Spleen (tissue), 13 donors: ENCODE measurements around the gene DCAF4. TPM values are rescaled to one million over a fixed set of nuclear protein-coding genes. Genes with fewer than 3 reads are reported as not detected.

Experiments
- DNase-seq: peaks from one replicate; pipeline ENCODE4 v3.0.0-alpha.2; 2020
- H3K27ac ChIP-seq, 8 donors: fragments of 200-600 bp; sonication (generic) in 7 of 8; 1 replicate in 4 of 8; 2 replicates in 4 of 8; pipeline versions ENCODE4 v1.5.0 to v1.8.0; 2016 to 2021; ENCODE audit warnings: inconsistent platforms in 4 of 8, mild to moderate bottlenecking in 4 of 8, moderate library complexity in 1 of 8
- H3K27me3 ChIP-seq, 7 donors: fragments of 200-600 bp; sonication (generic) in 6 of 7; replicated peaks in 1 of 7; 1 replicate in 4 of 7; 2 replicates in 3 of 7; pipeline versions ENCODE4 v1.5.0 to v1.8.0; 2016 to 2021; ENCODE audit warnings: inconsistent platforms in 3 of 7, mild to moderate bottlenecking in 1 of 7
- H3K36me3 ChIP-seq, 6 donors: fragments of 200-600 bp; sonication (generic) in 5 of 6; 1 replicate in 4 of 6; 2 replicates in 2 of 6; pipeline versions ENCODE4 v1.5.0 to v1.8.0; 2016 to 2021; ENCODE audit warnings: inconsistent platforms in 2 of 6
- H3K4me1 ChIP-seq, 6 donors: fragments of 200-600 bp; sonication (generic) in 5 of 6; 1 replicate in 3 of 6; 2 replicates in 3 of 6; pipeline versions ENCODE4 v1.5.0 to v1.8.0; 2016 to 2021; ENCODE audit warnings: inconsistent platforms in 3 of 6
- H3K4me3 ChIP-seq, 8 donors: fragments of 200-600 bp; sonication (generic) in 7 of 8; 1 replicate in 4 of 8; 2 replicates in 4 of 8; pipeline versions ENCODE4 v1.5.0 to v1.8.0; 2016 to 2021; ENCODE audit warnings: inconsistent platforms in 4 of 8, mild to moderate bottlenecking in 4 of 8, moderate library complexity in 2 of 8
- H3K9me3 ChIP-seq, 8 donors: fragments of 200-600 bp; sonication (generic) in 7 of 8; 1 replicate in 4 of 8; 2 replicates in 4 of 8; pipeline versions ENCODE4 v1.5.0 to v1.8.0; 2016 to 2021; ENCODE audit warnings: inconsistent platforms in 4 of 8
- POLR2A ChIP-seq, 3 donors: fragments of 450-650 bp; IDR thresholded peaks; one replicate each; pipeline ENCODE4 v1.5.1; 2017; ENCODE audit warnings: antibody characterized with exemption in 3 of 3, mild to moderate bottlenecking in 1 of 3
- POLR2AphosphoS5 ChIP-seq, 3 donors: sonication (generic); formaldehyde crosslinking; IDR thresholded peaks; one replicate each; pipeline ENCODE4 v1.5.1; 2017; ENCODE audit warnings: antibody characterized with exemption in 3 of 3
- WGBS, 5 donors: extraction: QIAGEN DNeasy Blood & Tissue Kit in 3 of 5; methylation state at CpG; one replicate each; pipeline versions ENCODE4 v1.1.5 to v1.1.7; 2013 to 2018; 5-methylcytosine and 5-hydroxymethylcytosine counted together
- intact Hi-C: fragments of 100-400 bp; cut with DNase I; formaldehyde crosslinking; loops from one replicate; pipeline ENCODE4 v1.15.0; 2023; ENCODE audit warnings: low total_unique reads
- long read RNA-seq, 2 donors: transcript quantifications; one replicate each; lab custom pipeline, GENCODE V29; 2026
- polyA plus RNA-seq, 3 donors: library from polyadenylated mRNA; stranded (reverse); fragments of 200-250 nt; gene quantifications; one replicate each; pipeline ENCODE4 v1.2.1, GENCODE V29; 2013
- total RNA-seq, 7 donors: library from RNA; depleted of rRNA in 3 of 7; stranded (reverse); fragments of >200 nt in 3 of 7; fragmentation: NEBNext Ultra II Directional in 4 of 7; extraction: Animal tissue kit (Norgen Biotek cat#: 25700) in 4 of 7; gene quantifications; one replicate each; pipeline versions ENCODE4 v1.1.0 to v1.2.1, GENCODE V29; 2016 to 2021
- TF ChIP-seq, protein P1 (sequence below), 11 experiments: fragments of 200-600 bp in 7 of 11; fragments of 450-650 bp in 4 of 11; sonication (generic) in 4 of 11; IDR thresholded peaks in 8 of 11; conservative IDR thresholded peaks in 3 of 11; 1 replicate in 7 of 11; 2 replicates in 4 of 11; pipeline versions ENCODE4 v1.4.0 to v1.8.0; 2016 to 2021; ENCODE audit warnings: antibody characterized with exemption in 11 of 11, inconsistent platforms in 4 of 11, mild to moderate bottlenecking in 1 of 11
- donor health status: healthy with polysubstance abuse.
- donor health status: DM: no; HTN: no; CAD: no; lungs with moderate emphysema.
- donor health status: DM: no; HTN: no; CAD: no.
- donor health status: Bipolar disorder and iron deficiency.
- donor health status: healthy.
- donor health status: DM: no; HTN: no; CAD: no.
- donor health status: DM: yes; HTN: yes; CAD: no.

Gene DCAF4, protein sequence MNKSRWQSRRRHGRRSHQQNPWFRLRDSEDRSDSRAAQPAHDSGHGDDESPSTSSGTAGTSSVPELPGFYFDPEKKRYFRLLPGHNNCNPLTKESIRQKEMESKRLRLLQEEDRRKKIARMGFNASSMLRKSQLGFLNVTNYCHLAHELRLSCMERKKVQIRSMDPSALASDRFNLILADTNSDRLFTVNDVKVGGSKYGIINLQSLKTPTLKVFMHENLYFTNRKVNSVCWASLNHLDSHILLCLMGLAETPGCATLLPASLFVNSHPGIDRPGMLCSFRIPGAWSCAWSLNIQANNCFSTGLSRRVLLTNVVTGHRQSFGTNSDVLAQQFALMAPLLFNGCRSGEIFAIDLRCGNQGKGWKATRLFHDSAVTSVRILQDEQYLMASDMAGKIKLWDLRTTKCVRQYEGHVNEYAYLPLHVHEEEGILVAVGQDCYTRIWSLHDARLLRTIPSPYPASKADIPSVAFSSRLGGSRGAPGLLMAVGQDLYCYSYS
- total RNA-seq = 10 to 100 TPM; 10.3 to 25.0 (median 14.1) TPM
- polyA plus RNA-seq = 10 to 100 TPM in 1 of 3 donors, 1 to 10 TPM in 2; 7.7 to 10.6 (median 7.8) TPM
- long read RNA-seq, donor 1 = 0 reads
- long read RNA-seq, donor 2 = 0 reads

DNA sequence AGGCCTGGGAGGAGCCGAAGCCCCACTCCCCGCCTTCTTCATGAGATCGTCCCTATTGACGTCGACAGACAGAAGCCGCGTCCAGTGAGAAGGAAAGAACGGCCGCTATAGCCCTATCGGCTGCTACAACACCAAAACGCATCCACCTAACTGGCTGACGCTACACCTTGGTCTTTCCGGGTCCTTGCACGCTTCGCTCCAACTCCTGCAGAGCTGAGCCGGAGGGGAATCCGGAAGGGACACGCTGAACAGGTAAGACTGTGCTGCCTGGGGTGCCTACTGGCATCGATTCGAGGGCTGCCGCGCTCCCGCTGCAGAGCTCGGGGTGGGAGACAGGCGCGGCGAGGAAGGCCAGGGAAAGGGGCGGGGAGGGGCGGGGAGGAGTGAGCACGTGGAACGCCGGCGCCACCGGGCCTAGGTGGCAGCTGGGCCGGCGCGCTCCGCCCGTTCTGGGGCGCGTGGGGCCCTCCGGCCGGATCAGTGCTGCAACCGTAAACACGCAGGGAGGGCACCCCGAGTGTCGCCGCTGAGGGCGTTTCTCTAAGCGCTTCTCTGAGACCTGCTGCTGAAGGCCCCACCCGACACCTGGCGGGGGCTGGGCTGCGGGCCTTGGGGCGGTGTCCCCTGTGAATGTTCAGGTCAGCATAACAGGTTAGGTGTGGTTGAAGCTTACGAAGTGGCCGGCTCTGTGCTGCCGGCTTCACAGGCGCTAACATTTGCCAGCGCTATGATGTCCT lies at the start of gene DCAF4:
Gene DCAF4 (plus strand): TSS at position 173 of the 737 bp plus-strand sequence. CDS start 11,515 bp downstream, outside the sequence.
- intact Hi-C loops = no loop called here
- 0 to 1% (median 0%) methylated on average over 19 to 59 of the region's 59 CpGs for WGBS, 5 donors
- Histone ChIP-seq H3K4me1 (peaks cover 0 to 25% (median 17%) of the 10 kb centered on the region in 6 donors), H3K4me3 (peak within 1 kb of the TSS; percentile 82 to 98 (median 92)), H3K36me3 (no peaks in the 10 kb centered on the region), H3K9me3 (no peaks in the 10 kb centered on the region), H3K27ac (peak within 1 kb of the TSS in 7 of 8 donors; percentile 13 to 87 (median 78)), H3K27me3 (no peaks in the 10 kb centered on the region)
- TF ChIP-seq POLR2A (IDR thresholded peaks at IDR 0.05) (no peak), POLR2AphosphoS5 (IDR thresholded peaks at IDR 0.05) (peak; percentile 56 to 81 (median 78))
- TF ChIP-seq, protein P1, sequence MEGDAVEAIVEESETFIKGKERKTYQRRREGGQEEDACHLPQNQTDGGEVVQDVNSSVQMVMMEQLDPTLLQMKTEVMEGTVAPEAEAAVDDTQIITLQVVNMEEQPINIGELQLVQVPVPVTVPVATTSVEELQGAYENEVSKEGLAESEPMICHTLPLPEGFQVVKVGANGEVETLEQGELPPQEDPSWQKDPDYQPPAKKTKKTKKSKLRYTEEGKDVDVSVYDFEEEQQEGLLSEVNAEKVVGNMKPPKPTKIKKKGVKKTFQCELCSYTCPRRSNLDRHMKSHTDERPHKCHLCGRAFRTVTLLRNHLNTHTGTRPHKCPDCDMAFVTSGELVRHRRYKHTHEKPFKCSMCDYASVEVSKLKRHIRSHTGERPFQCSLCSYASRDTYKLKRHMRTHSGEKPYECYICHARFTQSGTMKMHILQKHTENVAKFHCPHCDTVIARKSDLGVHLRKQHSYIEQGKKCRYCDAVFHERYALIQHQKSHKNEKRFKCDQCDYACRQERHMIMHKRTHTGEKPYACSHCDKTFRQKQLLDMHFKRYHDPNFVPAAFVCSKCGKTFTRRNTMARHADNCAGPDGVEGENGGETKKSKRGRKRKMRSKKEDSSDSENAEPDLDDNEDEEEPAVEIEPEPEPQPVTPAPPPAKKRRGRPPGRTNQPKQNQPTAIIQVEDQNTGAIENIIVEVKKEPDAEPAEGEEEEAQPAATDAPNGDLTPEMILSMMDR (IDR thresholded peaks at IDR 0.05 in 8 of 11, conservative IDR thresholded peaks at IDR 0.05 in 3 of 11) = peak in 1 of 11 experiments; percentile 19
- DNase-seq = peak; percentile 97

DNA sequence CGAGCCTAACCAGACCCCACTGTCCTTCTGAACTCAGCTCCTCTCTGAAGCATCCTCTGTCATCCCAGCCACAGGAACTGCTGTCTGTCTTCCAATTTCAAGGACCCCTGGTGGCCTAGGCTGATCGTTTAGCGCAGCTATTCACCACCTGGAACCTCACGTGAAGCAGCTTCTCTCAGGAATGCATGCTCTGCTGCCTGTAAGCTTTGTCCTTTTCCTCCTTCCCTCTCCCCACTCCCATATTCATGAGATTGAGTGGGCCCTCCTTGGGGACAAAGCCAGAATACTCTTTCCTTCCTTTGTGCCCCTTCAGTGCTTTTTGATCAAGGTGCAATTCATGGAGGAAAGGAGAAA lies 49.6 kb upstream of the DCAF4 start:
- Histone ChIP-seq H3K27me3 (no peaks in the 10 kb centered on the region), H3K4me1 (no peaks in the 10 kb centered on the region), H3K4me3 (no peak overlapping the region), H3K9me3 (peaks cover 0 to 7% (median 7%) of the 10 kb centered on the region in 8 donors), H3K36me3 (no peaks in the 10 kb centered on the region), H3K27ac (no peak overlapping the region)
- no peak for TF ChIP-seq POLR2A (IDR thresholded peaks at IDR 0.05)
- TF ChIP-seq POLR2AphosphoS5 (IDR thresholded peaks at IDR 0.05) = no peak
- TF ChIP-seq, protein P1 (IDR thresholded peaks at IDR 0.05 in 8 of 11, conservative IDR thresholded peaks at IDR 0.05 in 3 of 11) = no peak
- 54 to 78% (median 58%) methylated on average over 4 of the region's 4 CpGs for WGBS, 5 donors
- intact Hi-C loops = no loop called here
- no peak for DNase-seq

DNA sequence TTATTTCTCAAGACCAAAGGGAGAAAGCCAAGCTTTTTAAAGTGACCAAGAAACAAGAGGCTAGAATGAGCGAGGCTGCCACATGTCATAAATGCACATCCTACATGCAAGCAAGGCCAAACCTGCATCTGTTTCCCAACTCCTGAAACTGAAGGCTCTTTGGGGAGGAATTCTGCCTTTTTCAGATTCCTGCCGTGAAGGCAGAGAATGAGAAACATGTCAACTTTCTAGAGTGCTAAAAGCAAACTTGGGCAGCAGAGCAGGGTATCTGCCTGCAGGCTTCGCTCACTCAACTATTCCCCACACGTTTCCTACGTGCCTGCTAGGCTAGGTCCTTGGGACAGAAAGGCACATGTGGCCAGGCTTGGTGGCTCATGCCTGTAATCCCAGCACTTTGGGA lies 47.5 kb upstream of the DCAF4 start:
- no peak for DNase-seq
- 91 to 94% (median 92%) methylated on average over 5 of the region's 5 CpGs for WGBS, 5 donors
- TF ChIP-seq POLR2A (IDR thresholded peaks at IDR 0.05) = no peak
- no peak overlapping the region for H3K4me3 ChIP-seq
- H3K9me3 ChIP-seq = no peaks in the 10 kb centered on the region
- peaks cover 0 to 4% (median under 1%) of the 10 kb centered on the region in 6 donors for H3K4me1 ChIP-seq
- intact Hi-C loops = no loop called here
- no peak overlapping the region for H3K27ac ChIP-seq
- no peaks in the 10 kb centered on the region for H3K36me3 ChIP-seq
- H3K27me3 ChIP-seq = no peaks in the 10 kb centered on the region

DNA sequence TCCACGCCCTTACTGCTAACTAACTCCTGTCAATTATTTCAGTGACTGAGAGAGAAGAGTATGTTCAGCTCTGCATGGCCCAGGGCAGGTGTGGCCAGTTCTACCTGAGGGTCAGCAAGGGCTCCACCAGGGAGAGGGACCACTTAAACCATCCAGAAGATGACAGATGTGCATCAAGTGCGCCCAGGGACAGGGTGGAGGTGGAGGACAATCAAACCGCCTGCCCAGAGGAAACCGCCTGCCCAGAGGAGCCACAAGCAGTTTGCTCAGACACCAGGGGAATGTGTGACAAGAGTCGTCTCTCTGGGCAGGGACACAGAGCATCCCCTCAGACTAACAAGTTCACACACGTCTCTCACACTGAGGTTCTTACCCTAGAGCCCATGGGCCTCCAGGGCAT lies 46.8 kb upstream of the DCAF4 start:
- peaks cover 0 to 11% (median 6%) of the 10 kb centered on the region in 6 donors for H3K4me1 ChIP-seq
- H3K27me3 ChIP-seq = no peaks in the 10 kb centered on the region
- no peak overlapping the region for H3K27ac ChIP-seq
- WGBS, 5 donors = 85 to 91% (median 91%) methylated on average over 6 of the region's 6 CpGs
- no peak for DNase-seq
- H3K4me3 ChIP-seq = no peak overlapping the region
- intact Hi-C loops = no loop called here
- H3K9me3 ChIP-seq = no peaks in the 10 kb centered on the region
- TF ChIP-seq, protein P1 (IDR thresholded peaks at IDR 0.05 in 8 of 11, conservative IDR thresholded peaks at IDR 0.05 in 3 of 11) = no peak
- TF ChIP-seq POLR2A (IDR thresholded peaks at IDR 0.05) = no peak
- no peak for TF ChIP-seq POLR2AphosphoS5 (IDR thresholded peaks at IDR 0.05)
- H3K36me3 ChIP-seq = no peaks in the 10 kb centered on the region
